NCI-H2171 (cell line): ENCODE measurements around the gene ZNF608.

Source experiments
- DNase-seq: peaks from one replicate; lab custom pipeline; 2025; lab: John Stamatoyannopoulos, UW

ZNF608 gene

DNA sequence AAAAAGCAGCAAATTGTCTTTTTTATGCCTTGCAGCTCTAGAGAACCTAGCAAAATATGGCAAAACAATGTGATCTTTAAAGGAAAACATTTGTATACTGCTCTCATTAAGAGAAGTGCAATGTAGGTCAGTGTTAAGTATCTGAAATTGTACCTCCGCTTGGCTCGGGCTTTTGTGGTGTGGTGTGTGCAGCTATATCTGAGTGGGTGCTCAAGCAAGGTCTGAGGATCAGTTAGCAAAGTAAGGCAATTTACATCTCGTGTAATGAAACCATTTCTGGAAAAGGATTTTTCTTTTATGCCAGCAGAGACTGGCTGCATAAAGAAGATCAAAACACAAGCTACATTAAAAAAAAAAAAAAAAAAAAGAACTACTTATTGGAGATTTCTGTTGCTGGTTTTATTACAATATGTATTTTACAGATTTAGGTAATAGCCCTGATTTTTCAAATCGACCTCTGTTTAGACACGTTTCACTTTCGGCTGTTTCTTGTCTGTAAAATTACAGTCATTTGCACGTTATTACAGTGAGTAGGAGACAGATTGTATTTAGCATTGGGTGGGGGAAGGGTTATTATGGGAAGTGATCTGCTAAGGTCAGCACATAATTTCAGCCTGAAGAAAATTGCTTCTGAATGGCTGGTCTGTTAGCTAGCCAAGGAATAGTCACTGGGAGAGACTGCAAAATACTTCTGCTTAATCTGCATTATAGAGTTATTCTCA is 7.9 kb upstream of the ZNF608 start:
- no peak for DNase-seq

DNA sequence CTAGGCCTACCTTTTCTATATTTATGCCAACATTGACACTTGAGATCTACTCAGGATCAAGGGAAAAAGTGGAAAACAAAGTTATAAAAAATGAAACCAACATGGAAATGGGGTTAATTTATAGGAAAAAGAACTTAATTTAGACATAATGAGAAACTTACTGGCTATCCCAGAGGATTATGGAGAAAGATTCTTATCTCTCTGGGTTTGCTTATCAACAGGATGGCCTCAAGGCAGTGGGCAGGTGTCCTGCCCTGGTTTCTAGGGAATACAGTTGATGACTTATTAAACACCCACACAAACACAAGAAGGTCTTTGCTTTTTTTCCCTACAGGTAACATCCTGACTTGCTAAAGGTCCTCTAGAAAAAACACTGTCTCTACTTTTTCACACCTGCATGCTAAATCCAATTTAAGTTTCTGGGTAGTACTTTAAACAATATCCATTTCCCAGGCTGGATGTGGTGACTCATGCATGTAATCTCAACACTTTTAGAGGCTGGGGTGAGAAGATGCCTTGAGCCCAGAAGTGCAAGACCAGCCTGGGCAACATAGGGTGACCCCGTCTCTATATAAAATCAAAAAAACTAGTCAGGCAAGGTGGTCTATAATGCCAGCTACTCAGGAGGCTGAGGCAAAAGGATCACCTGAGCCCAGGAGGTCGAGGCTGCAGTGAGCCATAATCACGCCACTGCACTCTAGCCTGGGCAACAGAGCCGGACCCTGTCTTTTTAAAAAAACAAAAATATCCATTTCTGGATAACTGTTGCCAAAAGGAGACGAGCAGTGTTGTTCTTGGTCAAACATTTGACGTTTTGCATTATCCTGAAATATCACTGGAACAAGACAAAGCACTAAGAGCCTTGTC is 6.6 kb upstream of the ZNF608 start:
- no peak for DNase-seq

DNA sequence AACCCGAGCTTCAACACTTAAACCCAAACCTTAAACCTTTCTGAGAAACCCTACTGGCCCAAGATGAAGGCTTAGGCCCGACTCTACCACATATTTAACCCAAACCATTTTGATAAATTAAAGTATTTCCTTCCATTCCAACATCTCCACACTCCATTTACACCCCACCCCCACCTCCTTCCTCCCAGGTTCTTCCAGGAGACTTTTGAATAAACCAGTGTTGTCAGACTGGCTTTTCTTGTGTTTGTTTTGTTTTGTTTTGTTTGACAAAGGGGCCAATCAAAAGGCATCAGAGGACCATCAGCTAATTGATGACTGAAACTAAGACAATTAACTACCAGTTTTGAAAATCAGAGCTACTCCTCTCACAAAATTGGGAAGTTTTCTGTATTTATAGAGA is 4.6 kb upstream of the ZNF608 start:
- DNase-seq: no peak

DNA sequence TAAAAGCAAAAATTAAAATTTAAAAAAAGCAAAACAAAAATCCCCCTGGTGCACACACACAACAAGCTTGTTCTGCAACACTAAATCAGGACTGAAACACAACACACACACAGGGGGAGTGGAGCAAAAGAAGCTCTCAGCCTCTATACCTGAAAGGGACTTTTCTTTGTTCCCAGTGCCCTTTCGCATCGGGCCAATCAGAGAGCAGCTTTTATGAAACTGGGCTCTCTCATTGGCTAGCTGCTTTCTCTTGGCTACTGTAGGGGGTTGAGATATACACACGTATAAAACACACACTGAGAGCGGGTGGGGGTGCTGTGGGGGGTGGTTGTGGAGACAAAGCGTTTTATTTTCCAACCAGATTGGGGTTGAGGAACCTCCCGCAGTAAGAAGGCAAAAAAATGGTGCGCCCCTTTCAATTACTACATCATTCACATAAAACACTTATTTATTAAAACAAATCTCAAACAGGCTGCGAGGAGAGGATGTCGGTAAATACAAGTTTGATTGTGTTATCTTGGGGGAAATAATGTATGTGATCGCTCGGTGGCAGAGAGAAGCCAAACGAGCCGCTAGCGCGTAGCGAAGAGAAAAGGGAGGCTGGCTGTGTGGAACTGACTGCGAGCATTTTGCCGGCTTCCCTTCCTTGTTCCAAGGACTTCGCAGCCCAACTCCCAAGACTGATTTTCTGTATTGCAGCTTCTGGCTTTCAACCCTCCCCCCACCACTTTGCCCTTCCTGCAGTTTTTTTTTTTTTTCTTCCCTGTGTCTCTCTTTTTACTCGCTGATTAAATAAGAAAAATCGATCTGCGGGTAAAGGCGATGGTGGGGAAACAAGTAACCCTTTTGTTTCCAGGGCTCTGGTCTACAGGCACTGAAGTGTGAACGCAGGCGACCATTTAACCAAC is 2.5 kb upstream of the ZNF608 start:
- DNase-seq: peak; percentile 81

DNA sequence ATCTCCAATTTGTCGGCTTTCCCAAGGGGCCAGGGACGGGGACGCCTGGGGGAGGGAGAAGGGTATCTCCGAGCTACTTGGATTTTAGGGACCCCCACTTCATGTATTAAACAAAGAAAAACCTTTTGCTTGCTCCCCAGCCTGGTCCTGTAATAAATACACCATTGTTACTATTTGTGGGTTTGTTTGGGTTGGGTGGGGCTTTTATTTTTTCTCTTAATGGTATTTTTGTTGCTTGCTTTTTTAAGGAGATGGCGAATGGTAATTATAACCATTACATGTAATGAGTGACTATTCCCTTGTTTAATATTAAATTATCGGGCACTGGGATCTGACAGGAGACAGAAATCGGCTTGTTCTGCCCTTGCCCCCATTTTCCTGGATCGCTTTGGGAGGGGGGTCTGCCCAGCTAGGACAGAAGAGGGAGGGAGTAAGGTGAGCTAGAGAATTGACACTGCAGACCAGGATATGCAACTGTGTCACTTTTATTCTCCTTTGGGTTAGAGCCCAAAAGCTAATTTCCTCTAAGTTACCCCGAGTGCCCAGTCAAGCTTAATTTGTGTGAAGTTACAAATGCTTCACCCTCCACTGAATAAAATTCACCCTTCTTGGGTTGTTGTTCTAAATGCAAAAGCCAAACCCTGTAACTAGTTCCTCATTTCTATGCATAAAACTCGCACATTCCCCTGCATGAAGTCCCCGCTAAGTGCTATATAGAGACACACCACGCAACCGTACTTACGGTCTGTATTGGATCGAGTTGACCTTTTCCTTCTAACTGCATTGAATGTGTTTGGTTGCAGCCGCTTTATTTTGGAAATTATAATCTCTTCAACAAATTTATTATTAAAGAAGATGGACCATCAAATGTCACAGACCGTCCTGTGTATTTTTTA is 1.6 kb upstream of the ZNF608 start:
- no peak for DNase-seq

DNA sequence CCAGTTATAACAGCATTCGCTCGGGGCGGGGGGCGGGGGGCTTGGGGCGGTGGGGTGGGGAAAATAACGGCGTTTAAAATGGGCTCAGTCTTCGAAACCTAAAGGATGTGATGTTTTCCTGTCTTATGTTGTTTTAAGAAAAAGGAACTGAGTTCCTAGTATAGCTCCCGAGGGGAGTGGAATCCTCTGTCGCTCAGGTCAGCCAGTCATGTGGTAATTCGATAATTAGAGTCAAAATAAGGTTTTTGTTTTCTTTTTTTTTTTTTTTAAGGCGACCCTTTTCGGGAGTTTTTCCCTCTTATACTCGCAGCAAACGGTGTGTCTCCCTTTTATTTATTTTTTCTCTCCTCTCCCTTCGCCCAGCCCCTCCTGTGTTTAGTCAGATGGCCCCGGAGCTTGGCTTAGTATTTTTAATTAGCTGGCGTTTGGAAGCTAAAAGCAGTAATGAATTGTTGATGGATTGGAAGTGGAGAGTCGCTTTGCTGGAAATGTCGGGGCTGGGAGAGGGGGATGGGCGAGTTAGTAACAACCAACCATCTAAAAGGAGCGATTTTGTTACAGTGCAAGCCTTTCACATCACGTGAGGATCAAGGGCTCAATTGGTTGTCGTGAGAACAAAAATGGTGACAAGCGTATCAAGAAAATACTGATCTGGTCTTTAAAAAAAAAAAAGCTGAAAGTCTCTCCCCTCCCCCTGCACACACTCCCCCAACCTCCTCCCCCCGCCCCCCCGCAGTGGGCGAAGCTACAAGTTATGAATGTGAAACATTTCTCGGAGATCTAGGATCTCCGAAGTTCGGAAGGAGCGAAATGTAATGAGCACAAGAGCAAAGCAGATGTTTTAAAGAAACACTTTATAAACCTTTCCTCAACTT is 714 bp upstream of the ZNF608 start:
- peak; percentile 76 for DNase-seq

DNA sequence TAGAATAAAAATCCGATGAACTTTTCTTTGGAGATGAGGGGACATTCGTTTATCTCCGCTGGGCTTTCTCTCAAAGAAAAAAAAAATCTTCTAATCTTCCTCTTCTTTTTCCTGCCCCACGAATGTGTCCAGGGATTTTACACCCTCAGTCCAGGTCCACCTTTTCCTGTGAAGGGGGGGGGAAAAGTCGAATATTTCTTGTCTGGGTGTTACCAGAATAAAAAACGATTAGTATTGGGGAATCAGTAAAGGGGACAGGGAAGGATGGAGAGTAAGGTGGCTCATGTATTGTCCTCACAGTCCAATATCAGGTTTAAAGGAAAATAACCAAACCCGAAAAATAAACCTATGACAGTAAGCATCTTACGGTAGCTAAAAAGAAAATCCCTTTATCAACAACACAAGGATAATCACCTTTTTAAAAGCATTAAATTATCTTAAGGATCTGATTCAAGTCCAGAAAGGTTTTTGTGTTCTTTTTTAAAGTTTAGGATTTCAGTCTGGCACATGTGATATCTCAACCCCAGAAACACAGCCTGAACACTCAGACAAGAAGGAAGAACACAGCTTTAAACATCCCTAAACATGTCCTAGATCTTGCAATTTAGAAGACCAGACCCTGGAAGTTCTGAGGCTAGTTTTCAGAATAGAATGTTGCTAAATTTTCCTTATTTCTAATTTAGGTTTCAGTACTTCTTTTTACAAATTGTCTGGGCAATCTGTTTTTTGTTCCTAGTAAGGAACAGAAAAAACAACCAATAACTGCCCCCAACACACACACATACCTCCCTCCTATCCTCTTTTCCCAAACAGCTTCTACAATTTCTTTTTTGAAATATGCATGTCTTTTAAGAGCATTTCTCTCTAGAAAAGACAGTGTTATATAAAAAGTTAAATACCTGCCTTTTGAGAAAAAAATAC is 1.2 kb downstream of the ZNF608 start:
- DNase-seq: no peak

DNA sequence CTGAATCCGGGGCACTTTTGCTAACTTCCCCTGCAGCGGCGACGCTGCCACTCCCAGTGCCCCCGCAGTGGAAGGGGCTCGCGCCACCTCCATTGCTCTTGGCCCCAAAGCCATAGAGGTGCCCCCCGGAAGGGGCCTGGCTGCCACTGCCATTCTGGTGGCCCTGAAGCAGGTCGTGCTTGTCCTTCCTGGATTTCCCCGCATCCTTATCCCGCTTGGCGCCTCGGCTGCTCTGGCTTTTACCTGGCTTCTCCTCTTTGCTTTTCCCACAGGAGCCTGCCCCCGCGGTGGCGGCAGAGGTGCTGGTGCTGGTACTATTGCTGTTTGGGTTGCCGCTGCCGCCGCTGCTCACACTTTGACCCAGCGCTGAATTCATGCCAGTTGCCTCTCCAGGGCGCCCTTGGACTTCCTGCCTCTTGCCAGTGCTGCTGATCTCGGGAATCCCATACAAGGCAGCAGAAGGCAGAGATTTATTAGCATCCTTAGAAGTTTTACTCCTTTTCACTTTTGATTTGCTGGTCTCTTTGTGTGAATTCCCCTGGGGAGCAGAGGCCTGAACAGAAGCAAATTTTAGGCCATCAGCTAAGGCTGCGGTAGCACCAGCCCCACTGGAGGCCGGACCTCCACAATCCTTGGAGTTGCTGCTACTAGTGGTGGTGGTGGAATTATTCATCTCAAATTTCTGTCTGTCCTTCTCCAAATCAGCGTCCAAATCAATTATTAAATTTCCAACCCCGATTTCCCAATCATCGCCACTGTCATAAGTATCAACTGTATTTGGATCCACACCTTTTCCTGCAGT is 2.1 kb downstream of the ZNF608 start:
- no peak for DNase-seq

DNA sequence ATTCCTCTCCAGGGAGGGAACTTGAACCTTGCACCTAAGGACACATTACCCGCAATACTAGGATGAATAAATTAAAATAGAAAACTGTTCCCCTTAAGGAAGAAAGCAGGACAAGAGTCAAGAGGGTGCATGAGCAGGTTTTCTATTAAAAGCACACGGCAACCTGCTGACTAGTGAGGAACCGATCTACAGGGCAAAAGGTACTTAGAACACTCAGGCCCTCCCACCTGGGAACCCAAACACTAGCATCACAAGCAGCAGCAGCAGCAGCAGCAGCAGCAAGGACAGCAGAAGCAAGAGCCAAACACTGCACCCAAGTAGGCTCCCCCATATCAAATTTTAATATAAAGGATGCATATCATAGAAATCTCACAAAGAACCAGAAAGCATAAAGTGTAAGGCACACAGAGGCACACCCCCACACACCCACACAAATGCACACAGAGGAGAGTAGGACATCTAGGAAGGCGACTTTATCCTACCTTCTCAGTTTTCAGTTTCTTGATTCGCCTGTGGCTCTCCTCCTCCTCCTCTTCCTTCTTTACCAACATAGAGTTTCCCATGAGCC is 2.8 kb downstream of the ZNF608 start:
- DNase-seq: no peak

DNA sequence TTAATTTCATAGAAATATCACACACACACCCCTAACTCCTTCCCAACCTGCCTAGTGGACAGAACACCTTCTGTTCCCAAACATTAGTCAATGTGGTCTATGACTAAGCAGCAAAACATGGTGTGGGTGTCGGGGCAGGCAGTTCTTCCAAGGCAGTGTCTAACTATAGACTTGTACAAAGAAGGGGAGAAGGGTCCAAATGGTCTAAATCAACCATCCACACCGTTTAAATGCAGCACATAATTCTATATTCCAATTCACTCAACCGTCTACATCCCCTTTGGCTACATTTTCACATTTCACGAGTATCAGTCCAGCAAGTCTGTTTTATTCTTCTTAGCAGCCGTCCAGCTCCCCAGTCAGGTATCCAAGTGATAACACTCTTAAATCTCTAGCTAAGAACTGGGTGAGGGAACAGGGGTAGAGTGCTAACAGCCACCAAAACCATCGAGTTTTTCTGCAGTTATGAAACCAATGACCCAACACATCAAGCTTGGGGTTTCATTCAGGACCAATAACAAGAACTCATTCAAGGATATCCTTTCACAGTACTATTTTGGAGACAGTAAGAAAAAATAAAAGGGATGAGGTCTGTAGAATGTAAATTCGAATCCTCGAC is 3.3 kb downstream of the ZNF608 start:
- DNase-seq: no peak

DNA sequence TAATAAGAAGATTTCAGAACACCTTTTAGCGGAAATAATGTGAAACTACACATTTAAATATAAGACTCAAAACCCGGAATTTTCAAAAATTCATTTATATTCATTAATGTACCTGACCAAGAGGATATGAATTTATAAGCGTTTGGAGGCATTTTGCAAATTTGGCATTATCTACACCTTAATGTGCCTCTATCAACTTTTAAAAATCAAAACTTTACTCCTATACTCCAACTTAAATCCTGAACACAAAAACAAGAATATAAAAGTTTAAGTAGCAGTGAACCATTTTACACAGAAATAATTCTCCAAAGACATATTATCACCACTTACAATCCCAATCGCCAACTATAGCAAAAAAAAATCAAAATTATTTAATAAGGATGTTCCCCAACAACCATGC is 3.9 kb downstream of the ZNF608 start:
- no peak for DNase-seq

DNA sequence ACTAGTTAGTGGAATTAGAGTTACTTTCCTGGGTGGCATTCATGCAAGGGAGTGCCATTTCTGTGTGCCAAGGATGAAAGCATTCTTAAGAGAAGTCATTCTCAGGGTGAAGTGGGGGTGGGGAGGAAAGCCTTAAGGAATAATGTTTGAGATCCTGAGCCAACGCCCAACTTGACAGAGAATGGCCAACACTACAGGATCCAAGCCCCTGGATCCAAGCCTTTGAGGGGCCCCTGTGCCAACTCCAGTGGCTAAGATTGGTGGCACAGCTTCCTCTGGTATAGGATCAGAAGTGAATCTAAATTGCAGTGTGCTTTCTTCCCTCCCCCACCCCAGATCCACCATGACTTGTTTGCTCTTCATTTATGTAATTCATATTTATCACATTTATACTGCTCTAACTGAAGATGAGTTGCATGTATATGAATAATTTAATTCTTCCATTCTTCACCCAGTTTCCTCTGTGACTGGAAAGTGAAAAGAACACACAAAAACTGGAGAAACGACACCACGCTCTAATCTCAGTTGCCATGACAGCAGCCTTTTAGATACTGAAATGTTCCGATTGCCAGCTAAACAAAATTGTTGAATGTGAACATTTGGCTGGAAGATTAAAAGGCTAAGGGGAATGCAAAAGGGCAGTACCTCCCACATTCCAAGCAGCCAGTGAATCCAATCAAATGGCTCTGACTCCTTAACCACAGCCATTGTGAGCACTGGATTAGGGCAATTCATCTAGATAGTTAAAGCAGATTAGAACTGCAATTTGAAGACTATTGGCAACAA is 4.5 kb downstream of the ZNF608 start:
- no peak for DNase-seq

DNA sequence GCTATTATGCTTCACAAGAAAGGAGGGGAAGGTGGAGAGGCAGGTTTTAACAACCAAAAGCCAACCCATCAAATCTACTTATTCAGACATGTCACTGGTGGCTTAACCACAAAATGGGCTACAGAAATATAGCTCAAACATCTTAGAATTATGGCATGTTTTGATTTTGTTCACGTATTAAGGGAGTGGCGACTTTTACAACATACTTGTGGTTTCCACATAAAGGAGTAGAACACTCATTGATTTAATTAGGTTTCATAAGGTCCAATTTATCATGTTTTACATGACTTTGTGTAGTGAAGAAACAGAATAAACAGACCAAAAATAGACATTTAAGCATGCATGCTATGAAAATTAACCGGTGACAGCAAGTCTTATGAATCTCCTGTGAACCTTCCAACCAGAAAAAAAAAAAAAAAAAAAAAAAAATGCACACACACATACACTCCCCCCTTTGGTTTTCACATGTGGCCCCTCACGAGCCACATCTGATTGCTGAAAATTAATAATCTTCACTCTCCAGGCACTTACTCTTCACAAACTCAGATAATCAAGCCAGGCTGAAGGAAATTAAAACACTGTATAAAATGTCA is 5.4 kb downstream of the ZNF608 start:
- no peak for DNase-seq

DNA sequence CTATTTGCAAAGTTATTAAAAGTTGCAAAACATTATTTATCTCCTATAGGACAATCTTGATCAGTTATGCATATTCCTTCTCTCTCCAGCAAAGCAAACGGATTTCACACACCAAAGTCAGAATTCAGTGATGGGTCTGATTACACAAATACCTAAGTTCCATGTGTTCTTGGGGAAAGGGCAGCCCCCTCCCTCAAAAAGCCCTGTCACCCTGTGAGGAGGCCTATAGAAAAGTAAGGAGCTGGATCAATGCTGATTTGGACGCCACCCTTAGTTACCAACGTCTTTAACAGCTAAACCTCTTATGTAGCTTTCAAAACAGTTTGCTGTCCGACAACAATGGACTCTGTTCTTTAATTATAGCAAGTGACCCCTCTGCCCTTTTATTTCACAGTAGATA is 6.4 kb downstream of the ZNF608 start:
- no peak for DNase-seq

DNA sequence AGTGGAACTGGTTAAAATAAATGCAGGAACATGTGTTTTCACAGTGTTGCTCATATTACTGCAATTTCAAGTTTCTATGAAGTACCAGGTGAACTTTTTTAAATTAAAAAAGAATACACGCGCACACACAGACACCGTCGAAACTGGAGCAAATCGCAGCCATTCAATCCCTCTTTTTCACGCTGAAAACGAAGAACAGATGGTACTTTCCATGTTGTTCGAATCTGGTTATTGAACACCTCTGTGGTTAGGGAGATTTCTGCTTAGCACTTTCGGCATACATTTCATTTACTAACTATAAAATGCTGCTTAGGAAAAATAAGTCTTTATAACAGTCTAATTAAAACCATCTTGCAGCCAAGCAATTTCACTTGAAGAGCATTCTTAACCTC is 6.8 kb downstream of the ZNF608 start:
- no peak for DNase-seq
